GM12891 (cell line): ENCODE measurements around the gene PRCD.

Experiments used
- POLR2A ChIP-seq: IDR thresholded peaks from 2 replicates; pipeline ENCODE4 v1.6.1; 2011; ENCODE audit warnings: low read depth, low read length, control low read depth
- POLR2AphosphoS5 ChIP-seq: IDR thresholded peaks from 2 replicates; pipeline ENCODE4 v1.6.1; 2011; ENCODE audit warnings: low read depth, low read length, control low read depth
- POU2F2 ChIP-seq: IDR thresholded peaks from 2 replicates; pipeline ENCODE4 v1.6.1; 2011; ENCODE audit warnings: low read depth, mild to moderate bottlenecking, control low read depth, low read length, moderate library complexity
- SPI1 ChIP-seq: IDR thresholded peaks from 2 replicates; pipeline ENCODE4 v1.6.1; 2011; ENCODE audit warnings: low read depth, low read length, control low read depth
- TAF1 ChIP-seq: IDR thresholded peaks from 2 replicates; pipeline ENCODE4 v1.6.1; 2011; ENCODE audit warnings: low read depth, low read length, control low read depth

- TF ChIP-seq POLR2AphosphoS5 (no peak), POLR2A (no peak), POU2F2 (no peak), SPI1 (no peak), TAF1 (no peak)
Measured at GRCh38 chr17:76519048-76519966, 20.5 kb upstream of the PRCD start.
